Esophagus squamous epithelium (tissue), 5 donors: ENCODE measurements around the gene SLC25A44. TPM values are rescaled to one million over a fixed set of nuclear protein-coding genes. Genes with fewer than 3 reads are reported as not detected.

Source experiments
- DNase-seq: peaks from one replicate; lab custom pipeline; 2025; lab: John Stamatoyannopoulos, UW
- H3K27ac ChIP-seq, 4 donors: fragments of 200-600 bp; sonication (generic); one replicate each; pipeline ENCODE4 v1.5.1; 2016 to 2019; ENCODE audit warnings: mild to moderate bottlenecking in 1 of 4
- H3K27me3 ChIP-seq, 4 donors: fragments of 200-600 bp; sonication (generic); 1 replicate in 3 of 4; 2 replicates in 1 of 4; pipeline versions ENCODE4 v1.5.1 to v1.6.0; 2017 to 2021; ENCODE audit warnings: antibody characterized with exemption in 1 of 4
- H3K36me3 ChIP-seq, 3 donors: fragments of 200-600 bp; sonication (generic); one replicate each; pipeline ENCODE4 v1.5.1; 2016 to 2019
- H3K4me1 ChIP-seq, 3 donors: fragments of 200-600 bp; sonication (generic); one replicate each; pipeline ENCODE4 v1.5.1; 2017 to 2019
- H3K4me3 ChIP-seq, 4 donors: fragments of 200-600 bp; sonication (generic); 1 replicate in 3 of 4; 2 replicates in 1 of 4; pipeline ENCODE4 v1.5.1; 2016 to 2019; ENCODE audit warnings: mild to moderate bottlenecking in 2 of 4, moderate library complexity in 1 of 4
- H3K9me3 ChIP-seq, 3 donors: fragments of 200-600 bp; sonication (generic); one replicate each; pipeline ENCODE4 v1.5.1; 2016 to 2019
- POLR2A ChIP-seq, 4 donors: fragments of 450-650 bp; IDR thresholded peaks; one replicate each; pipeline ENCODE4 v1.6.1; 2017; ENCODE audit warnings: antibody characterized with exemption in 4 of 4, mild to moderate bottlenecking in 4 of 4, moderate library complexity in 3 of 4
- WGBS, 2 donors: methylation state at CpG; one replicate each; pipeline ENCODE4 v1.1.5; 2018; 5-methylcytosine and 5-hydroxymethylcytosine counted together
- intact Hi-C: fragments of 100-400 bp; cut with DNase I; formaldehyde crosslinking; loops from one replicate; pipeline ENCODE4 v1.15.0; 2022
- total RNA-seq, 4 donors: library from RNA; depleted of rRNA; stranded (reverse); fragments of >200 nt; gene quantifications; one replicate each; pipeline ENCODE4 v1.1.0, GENCODE V29; 2016
- TF ChIP-seq, protein P1 (sequence below), 6 experiments: fragments of 450-650 bp in 4 of 6; fragments of 200-600 bp in 2 of 6; sonication (generic) in 2 of 6; IDR thresholded peaks; one replicate each; pipeline ENCODE4 v1.5.1; 2016 to 2019; ENCODE audit warnings: antibody characterized with exemption in 6 of 6, mild to moderate bottlenecking in 4 of 6, moderate library complexity in 4 of 6
- donor health status: DM: yes; HTN: yes; CAD: no.

The SLC25A44 gene
- total RNA-seq, 4 donors from 2014 or later: 10.5 to 17.7 (median 15.7) TPM

DNA sequence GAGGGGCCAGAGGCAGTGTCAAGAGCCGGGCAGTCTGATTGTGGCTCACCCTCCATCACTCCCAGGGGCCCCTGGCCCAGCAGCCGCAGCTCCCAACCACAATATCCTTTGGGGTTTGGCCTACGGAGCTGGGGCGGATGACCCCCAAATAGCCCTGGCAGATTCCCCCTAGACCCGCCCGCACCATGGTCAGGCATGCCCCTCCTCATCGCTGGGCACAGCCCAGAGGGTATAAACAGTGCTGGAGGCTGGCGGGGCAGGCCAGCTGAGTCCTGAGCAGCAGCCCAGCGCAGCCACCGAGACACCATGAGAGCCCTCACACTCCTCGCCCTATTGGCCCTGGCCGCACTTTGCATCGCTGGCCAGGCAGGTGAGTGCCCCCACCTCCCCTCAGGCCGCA lies 48.0 kb downstream of the SLC25A44 start, which contains the start of gene BGLAP:
BGLAP (plus strand) TSS at position 259 of the 400 bp plus-strand sequence; CDS start at position 307, 48 bp downstream.
- Histone ChIP-seq H3K4me3 (no peak within 1 kb of the TSS), H3K27ac (no peak within 1 kb of the TSS), H3K27me3 (peaks cover 0 to 21% (median 0%) of the 10 kb centered on the region in 4 donors), H3K4me1 (peaks cover 7 to 31% (median 17%) of the 10 kb centered on the region in 3 donors), H3K9me3 (no peaks in the 10 kb centered on the region), H3K36me3 (peaks cover 7 to 57% (median 8%) of the 10 kb centered on the region in 3 donors)
- intact Hi-C loops: no loop called here
- WGBS, 2 donors: 86 to 100% methylated on average over 1 to 7 of the region's 14 CpGs
- no peak for TF ChIP-seq POLR2A (IDR thresholded peaks at IDR 0.05)
- TF ChIP-seq, protein P1, sequence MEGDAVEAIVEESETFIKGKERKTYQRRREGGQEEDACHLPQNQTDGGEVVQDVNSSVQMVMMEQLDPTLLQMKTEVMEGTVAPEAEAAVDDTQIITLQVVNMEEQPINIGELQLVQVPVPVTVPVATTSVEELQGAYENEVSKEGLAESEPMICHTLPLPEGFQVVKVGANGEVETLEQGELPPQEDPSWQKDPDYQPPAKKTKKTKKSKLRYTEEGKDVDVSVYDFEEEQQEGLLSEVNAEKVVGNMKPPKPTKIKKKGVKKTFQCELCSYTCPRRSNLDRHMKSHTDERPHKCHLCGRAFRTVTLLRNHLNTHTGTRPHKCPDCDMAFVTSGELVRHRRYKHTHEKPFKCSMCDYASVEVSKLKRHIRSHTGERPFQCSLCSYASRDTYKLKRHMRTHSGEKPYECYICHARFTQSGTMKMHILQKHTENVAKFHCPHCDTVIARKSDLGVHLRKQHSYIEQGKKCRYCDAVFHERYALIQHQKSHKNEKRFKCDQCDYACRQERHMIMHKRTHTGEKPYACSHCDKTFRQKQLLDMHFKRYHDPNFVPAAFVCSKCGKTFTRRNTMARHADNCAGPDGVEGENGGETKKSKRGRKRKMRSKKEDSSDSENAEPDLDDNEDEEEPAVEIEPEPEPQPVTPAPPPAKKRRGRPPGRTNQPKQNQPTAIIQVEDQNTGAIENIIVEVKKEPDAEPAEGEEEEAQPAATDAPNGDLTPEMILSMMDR (IDR thresholded peaks at IDR 0.05): no peak
- no peak for DNase-seq

DNA sequence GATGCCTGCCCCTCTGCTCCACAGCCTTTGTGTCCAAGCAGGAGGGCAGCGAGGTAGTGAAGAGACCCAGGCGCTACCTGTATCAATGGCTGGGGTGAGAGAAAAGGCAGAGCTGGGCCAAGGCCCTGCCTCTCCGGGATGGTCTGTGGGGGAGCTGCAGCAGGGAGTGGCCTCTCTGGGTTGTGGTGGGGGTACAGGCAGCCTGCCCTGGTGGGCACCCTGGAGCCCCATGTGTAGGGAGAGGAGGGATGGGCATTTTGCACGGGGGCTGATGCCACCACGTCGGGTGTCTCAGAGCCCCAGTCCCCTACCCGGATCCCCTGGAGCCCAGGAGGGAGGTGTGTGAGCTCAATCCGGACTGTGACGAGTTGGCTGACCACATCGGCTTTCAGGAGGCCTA lies 48.8 kb downstream of the SLC25A44 start:
- H3K4me3 ChIP-seq: no peak overlapping the region
- intact Hi-C loops: no loop called here
- 58 to 71% methylated on average over 2 to 3 of the region's 10 CpGs for WGBS, 2 donors

DNA sequence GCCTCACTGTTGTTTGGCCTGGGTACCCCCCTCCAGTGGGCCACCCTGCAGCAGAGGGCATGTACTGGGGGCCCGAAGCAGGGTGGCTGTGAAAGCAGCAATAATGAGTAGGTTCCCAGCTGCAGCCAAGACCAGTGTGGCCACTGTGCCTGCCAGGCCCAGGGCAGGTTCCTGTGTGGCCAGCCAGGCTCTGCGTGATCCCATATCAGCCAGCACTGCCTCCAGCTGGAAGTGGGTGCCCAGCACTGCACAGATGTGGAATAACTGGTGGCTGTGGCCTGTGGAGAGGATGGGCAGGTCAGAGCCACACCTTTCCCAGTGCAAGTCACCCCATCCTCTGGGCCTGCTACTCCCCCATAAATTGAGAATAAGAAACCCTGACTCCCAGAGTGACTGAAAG lies 50.2 kb downstream of the SLC25A44 start:
- no peaks in the 10 kb centered on the region for H3K9me3 ChIP-seq
- H3K27me3 ChIP-seq: peaks cover 0 to 21% (median 0%) of the 10 kb centered on the region in 4 donors
- no peak overlapping the region for H3K4me3 ChIP-seq
- no peak overlapping the region for H3K27ac ChIP-seq
- peaks cover 20 to 47% (median 30%) of the 10 kb centered on the region in 3 donors for H3K4me1 ChIP-seq
- WGBS, 2 donors: no CpG with 5 or more reads among the region's 2 CpGs
- TF ChIP-seq, protein P1 (IDR thresholded peaks at IDR 0.05): no peak
- no peak for TF ChIP-seq POLR2A (IDR thresholded peaks at IDR 0.05)
- intact Hi-C loops: no loop called here
- peaks cover 0 to 39% (median 1%) of the 10 kb centered on the region in 3 donors for H3K36me3 ChIP-seq
- no peak for DNase-seq

More for the DNA sequence above, 48.8 kb downstream of the SLC25A44 start:
- Histone ChIP-seq H3K27ac (no peak overlapping the region), H3K4me1 (peaks cover 15 to 40% (median 25%) of the 10 kb centered on the region in 3 donors), H3K27me3 (peaks cover 0 to 21% (median 0%) of the 10 kb centered on the region in 4 donors), H3K36me3 (peaks cover 2 to 49% (median 8%) of the 10 kb centered on the region in 3 donors), H3K9me3 (no peaks in the 10 kb centered on the region)
- DNase-seq: no peak
- no peak for TF ChIP-seq POLR2A (IDR thresholded peaks at IDR 0.05)
- TF ChIP-seq, protein P1 (IDR thresholded peaks at IDR 0.05): no peak

DNA sequence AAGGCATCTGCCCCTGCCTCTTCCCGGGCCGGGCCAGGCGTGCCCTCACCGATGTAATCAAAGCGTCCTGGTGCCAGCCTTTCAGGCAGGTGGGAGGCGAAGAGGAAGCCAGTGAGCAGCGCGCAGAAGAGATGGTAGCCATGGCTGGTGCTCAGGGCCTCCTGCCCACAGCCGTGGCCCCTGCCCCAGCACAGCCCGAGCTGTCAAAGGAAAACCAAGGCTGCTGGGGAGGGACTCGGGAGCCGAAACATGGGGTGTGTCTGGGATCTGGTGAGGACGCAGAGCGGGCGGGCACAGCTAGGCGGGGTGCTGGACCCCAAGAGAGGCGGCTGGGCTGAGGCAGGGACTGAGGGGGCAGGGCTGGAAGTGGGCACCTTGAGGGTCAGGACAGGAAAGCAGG lies 50.8 kb downstream of the SLC25A44 start:
- H3K27me3 ChIP-seq: peaks cover 0 to 21% (median 0%) of the 10 kb centered on the region in 4 donors
- TF ChIP-seq, protein P1 (IDR thresholded peaks at IDR 0.05): no peak
- no peak for TF ChIP-seq POLR2A (IDR thresholded peaks at IDR 0.05)
- no peak for DNase-seq
- intact Hi-C loops: no loop called here
- H3K27ac ChIP-seq: no peak overlapping the region
- H3K4me3 ChIP-seq: no peak overlapping the region
- peaks cover 20 to 47% (median 30%) of the 10 kb centered on the region in 3 donors for H3K4me1 ChIP-seq
- H3K36me3 ChIP-seq: peaks cover under 1 to 39% (median 4%) of the 10 kb centered on the region in 3 donors
- no peaks in the 10 kb centered on the region for H3K9me3 ChIP-seq
- 77 to 100% methylated on average over 1 to 8 of the region's 17 CpGs for WGBS, 2 donors

DNA sequence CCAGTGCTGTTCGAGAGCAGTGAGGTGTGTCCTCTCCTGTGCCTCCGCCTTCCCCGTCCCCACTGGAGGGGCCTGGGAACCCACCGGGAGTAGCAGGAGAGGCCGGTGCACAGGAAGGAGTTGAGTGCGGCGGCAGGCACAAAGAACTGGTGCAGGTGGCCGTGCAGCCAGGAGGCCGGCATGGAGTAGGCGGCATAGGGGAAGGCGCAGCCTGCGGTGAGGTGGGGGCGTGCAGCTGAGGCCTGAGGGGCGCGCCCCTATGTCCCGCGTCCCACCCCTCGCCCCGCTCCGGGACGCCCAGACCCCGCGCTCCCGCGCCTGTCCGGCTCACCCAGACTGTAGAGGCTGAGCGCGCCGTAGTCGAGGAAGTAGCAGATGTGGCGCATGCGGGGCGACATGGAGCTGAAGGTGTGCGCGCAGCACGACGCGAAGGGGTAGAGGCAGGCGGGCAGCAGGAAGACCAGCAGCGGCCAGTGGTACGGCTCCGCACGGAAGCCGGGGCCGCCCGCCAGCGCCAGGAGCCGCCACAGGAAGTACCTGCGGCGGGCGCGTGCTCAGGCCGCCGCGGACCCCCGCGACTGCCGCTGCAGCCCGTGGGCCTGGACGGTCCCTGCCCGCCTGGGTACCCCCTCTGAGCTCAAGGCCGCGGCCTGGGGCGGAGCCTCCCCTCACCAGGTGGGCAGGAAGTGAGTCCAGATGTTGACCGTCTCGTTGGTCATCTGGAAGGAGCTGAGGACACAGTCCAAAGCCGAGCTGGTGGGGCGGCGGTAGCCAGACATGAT lies 51.7 kb downstream of the SLC25A44 start:
- 0 to 18% methylated on average over 5 of the region's 69 CpGs for WGBS, 2 donors
- H3K27me3 ChIP-seq: peaks cover 0 to 21% (median 0%) of the 10 kb centered on the region in 4 donors
- H3K4me3 ChIP-seq: peak overlapping the region in 3 of 4 donors; percentile 23 to 62 (median 41)
- DNase-seq: no peak
- TF ChIP-seq POLR2A (IDR thresholded peaks at IDR 0.05): no peak
- TF ChIP-seq, protein P1 (IDR thresholded peaks at IDR 0.05): no peak
- H3K27ac ChIP-seq: no peak overlapping the region
- no peaks in the 10 kb centered on the region for H3K9me3 ChIP-seq
- intact Hi-C loops: no loop called here
- H3K36me3 ChIP-seq: peaks cover 10 to 39% (median 13%) of the 10 kb centered on the region in 3 donors
- H3K4me1 ChIP-seq: peaks cover 20 to 47% (median 30%) of the 10 kb centered on the region in 3 donors
